Muscle of back (tissue), 11 donors: ENCODE results near the gene COL17A1. TPM values are rescaled to one million over a fixed set of nuclear protein-coding genes. Genes with fewer than 3 reads are reported as not detected.
A peak's percentile ranks its signal among the peaks of the same experiment; 100 is the strongest.

ENCODE experiments used
- DNase-seq, 3 donors: peaks; one replicate each; pipeline versions ENCODE4 v3.0.0 to v3.0.0-alpha.2; 2013
- polyA plus RNA-seq, 10 donors: library from polyadenylated mRNA; unstranded; fragments of 120-200 nt; gene quantifications; one replicate each; pipeline ENCODE4 v1.2.1, GENCODE V29; 2013; ENCODE audit not compliant: insufficient read length in 10 of 10

The COL17A1 gene
- polyA plus RNA-seq, 10 donors: 0.16 to 91.2 (median 0.35) TPM; not detected in 1

GRCh38 chr10:104098358-104098925 lies 12.8 kb upstream of the COL17A1 start:
- DNase-seq: no peak

- no peak for DNase-seq
Observed at GRCh38 chr10:104096692-104097091, 11.0 kb upstream of the COL17A1 start.

GRCh38 chr10:104092749-104093148 lies 7.1 kb upstream of the COL17A1 start:
- DNase-seq: no peak

- no peak for DNase-seq
Observed at GRCh38 chr10:104090611-104091010, 4.9 kb upstream of the COL17A1 start.

GRCh38 chr10:104089621-104090020 lies 3.9 kb upstream of the COL17A1 start:
- no peak for DNase-seq

- no peak for DNase-seq
Observed at GRCh38 chr10:104088239-104088638, 2.6 kb upstream of the COL17A1 start.

- DNase-seq: no peak
Observed at GRCh38 chr10:104084482-104085142, 1.1 kb downstream of the COL17A1 start.

DNA sequence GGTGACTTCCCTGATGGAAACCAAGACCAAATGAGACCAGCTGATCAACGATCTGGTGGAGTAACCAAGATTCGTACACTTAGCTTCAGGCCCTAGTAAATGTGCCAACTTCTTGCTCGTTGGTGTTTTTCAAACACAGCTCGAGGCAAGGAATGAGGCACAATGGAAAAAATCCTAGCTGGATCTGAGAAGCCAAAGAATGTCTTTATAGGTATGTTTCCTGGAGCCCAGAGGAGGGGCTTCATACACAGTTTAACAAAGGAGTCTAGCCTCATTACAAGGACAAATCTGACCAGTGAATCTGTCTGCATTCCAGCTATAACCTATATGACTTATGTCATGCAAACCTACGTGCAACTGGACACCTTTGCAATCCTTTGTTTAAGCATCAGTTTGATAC lies 3.7 kb downstream of the COL17A1 start:
- no peak for DNase-seq

GRCh38 chr10:104080762-104081161 lies 4.9 kb downstream of the COL17A1 start:
- DNase-seq: no peak

GRCh38 chr10:104077663-104078151 lies 8.0 kb downstream of the COL17A1 start:
- DNase-seq: no peak

GRCh38 chr10:104077247-104077646 lies 8.4 kb downstream of the COL17A1 start:
- no peak for DNase-seq

GRCh38 chr10:104076743-104077160 lies 8.9 kb downstream of the COL17A1 start:
- DNase-seq: peak; percentile 11 to 57 (median 42)

DNA sequence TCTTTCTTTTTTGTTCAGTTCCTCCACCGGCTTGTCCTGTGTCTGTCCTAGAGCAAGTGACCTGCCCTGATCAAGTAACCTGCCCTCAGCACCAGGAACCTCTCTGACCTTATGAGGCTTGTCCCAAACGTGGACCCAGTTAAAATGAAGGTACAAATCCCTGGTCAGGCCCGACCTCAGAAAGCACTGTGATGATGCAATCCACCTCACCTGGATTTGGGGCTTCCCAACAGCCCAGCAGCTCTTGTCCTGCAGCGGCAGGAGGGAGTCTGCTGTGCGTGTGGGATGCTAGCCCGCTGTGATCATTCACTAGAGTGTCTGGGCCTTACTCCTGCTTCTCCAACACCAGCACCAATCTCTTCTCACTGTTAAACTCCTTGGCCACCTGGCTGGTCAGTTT lies 11.2 kb downstream of the COL17A1 start:
- DNase-seq: no peak

DNA sequence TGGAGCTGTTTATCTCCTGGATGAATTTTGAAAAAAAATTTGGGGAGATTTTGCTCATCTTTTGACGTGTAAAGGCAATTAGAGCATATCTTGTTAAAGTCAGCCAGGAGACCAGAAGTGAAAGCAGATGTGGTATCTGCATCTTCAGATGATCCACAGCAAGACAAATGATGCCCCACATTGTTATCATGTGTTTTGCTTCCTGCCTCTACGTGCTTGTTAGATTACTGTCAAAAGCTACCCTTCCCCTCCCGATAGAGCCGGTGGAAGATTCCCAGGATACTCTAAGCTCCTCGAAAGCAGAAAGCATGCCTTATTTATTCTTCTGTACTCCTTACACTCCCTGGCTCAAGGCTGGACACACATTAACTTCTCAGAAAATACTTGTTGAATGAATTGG lies 12.9 kb downstream of the COL17A1 start:
- DNase-seq: no peak

DNA sequence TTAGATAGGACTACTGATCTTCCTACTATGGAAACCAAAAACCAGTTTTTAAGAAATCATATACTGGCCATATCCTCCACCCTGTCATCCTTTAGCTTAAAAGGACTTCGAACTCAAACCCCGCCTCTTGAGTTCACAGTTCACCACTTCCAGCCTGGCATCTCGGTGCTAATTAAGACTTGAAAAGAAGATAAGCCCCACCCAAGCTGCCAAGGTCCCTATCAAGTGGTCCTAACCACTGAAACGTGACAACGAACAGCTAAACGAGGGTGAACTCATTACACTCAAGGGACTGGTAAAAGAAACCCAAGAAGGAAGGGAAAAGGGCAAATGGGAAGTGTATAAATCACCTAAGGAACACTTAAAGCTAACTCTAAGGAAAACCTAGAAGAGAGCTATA lies 16.1 kb downstream of the COL17A1 start:
- DNase-seq: no peak

- no peak for DNase-seq
Observed at GRCh38 chr10:104067525-104067924, 18.2 kb downstream of the COL17A1 start.

GRCh38 chr10:104066945-104067344 lies 18.7 kb downstream of the COL17A1 start:
- DNase-seq: no peak

- DNase-seq: no peak
Observed at GRCh38 chr10:104065748-104066147, 19.9 kb downstream of the COL17A1 start.

DNA sequence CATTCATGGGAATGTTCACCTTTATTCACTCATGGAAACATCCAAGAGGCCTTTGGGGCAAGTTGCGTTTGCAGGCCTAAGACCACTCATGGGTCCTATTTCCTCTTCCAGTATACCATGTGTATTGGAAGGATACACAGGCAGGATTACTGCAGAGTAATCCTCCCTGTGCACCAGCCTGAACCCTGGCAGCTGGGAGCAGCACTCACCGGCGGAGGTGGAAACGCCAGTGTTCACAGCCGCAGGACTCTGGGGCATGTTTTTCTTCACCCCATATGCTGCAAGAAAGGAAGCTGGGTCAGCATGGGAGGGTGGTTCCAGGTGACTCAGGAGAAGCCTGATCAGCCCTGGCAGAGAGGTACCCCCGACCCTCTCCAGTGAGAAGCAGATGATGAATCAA lies 24.5 kb downstream of the COL17A1 start:
- no peak for DNase-seq

- DNase-seq: no peak
Observed at GRCh38 chr10:104059364-104059763, 26.3 kb downstream of the COL17A1 start.

- DNase-seq: no peak
Observed at GRCh38 chr10:104057717-104058116, 28.0 kb downstream of the COL17A1 start.

- DNase-seq: no peak
Observed at GRCh38 chr10:104056619-104057273, 28.9 kb downstream of the COL17A1 start.

- peak in 1 of 3 donors; percentile 27 for DNase-seq
Observed at GRCh38 chr10:104054430-104054829, 31.2 kb downstream of the COL17A1 start.
